Tibial nerve (tissue), 4 donors: ENCODE data around the gene XAGE1A.
"Not testable (repeated sequence)": the region's sequence is repeated elsewhere in the genome, so short reads cannot be mapped to it uniquely, and the experiment has no call there.

Experiments used
- EP300 ChIP-seq, 2 donors: sonication (generic); formaldehyde crosslinking; IDR thresholded peaks; one replicate each; pipeline ENCODE4 v1.6.1; 2017; ENCODE audit warnings: antibody characterized with exemption in 2 of 2, mild to moderate bottlenecking in 1 of 2
- POLR2A ChIP-seq, 2 donors: fragments of 450-650 bp; IDR thresholded peaks; one replicate each; pipeline ENCODE4 v1.6.1; 2017; ENCODE audit warnings: antibody characterized with exemption in 2 of 2, mild to moderate bottlenecking in 2 of 2, moderate library complexity in 2 of 2
- TF ChIP-seq, protein P1 (sequence below), 5 experiments: fragments of 200-600 bp in 3 of 5; fragments of 450-650 bp in 2 of 5; sonication (generic) in 3 of 5; IDR thresholded peaks; one replicate each; pipeline ENCODE4 v1.5.1; 2016 to 2019; ENCODE audit warnings: antibody characterized with exemption in 5 of 5, mild to moderate bottlenecking in 3 of 5, moderate library complexity in 2 of 5

DNA sequence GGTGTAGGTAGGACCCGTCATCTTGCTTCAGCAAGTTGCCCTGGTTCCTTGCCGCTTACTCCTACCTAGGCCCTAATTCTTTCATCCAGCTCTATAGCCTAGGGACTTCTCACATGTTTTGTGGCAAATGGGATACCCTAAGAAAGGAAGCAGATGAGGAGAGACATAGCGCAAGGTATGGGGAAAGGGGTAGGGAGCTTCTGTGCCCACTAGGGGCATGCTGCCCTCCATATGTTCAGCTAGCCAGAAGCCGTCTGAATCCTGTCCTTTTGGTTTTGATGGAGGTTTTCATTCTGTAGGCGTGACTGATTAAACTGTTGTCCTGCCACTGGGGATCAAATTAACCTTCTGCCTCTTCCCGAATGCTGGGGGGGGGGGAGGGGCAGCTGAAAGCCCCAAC, 15.5 kb downstream of the XAGE1A start:
- TF ChIP-seq POLR2A, EP300 (IDR thresholded peaks at IDR 0.05): not testable (repeated sequence)
- TF ChIP-seq, protein P1, sequence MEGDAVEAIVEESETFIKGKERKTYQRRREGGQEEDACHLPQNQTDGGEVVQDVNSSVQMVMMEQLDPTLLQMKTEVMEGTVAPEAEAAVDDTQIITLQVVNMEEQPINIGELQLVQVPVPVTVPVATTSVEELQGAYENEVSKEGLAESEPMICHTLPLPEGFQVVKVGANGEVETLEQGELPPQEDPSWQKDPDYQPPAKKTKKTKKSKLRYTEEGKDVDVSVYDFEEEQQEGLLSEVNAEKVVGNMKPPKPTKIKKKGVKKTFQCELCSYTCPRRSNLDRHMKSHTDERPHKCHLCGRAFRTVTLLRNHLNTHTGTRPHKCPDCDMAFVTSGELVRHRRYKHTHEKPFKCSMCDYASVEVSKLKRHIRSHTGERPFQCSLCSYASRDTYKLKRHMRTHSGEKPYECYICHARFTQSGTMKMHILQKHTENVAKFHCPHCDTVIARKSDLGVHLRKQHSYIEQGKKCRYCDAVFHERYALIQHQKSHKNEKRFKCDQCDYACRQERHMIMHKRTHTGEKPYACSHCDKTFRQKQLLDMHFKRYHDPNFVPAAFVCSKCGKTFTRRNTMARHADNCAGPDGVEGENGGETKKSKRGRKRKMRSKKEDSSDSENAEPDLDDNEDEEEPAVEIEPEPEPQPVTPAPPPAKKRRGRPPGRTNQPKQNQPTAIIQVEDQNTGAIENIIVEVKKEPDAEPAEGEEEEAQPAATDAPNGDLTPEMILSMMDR (IDR thresholded peaks at IDR 0.05): not testable (repeated sequence)
